NT2/D1 (cell line): ENCODE data around the gene CAV2.

Experiments used
- SUZ12 ChIP-seq: IDR thresholded peaks from 2 replicates; pipeline ENCODE4 v1.6.1; 2011; ENCODE audit not compliant: insufficient read length, insufficient read depth; ENCODE audit errors: extremely low read depth
- YY1 ChIP-seq: IDR thresholded peaks from 2 replicates; pipeline ENCODE4 v1.6.1; 2011; ENCODE audit not compliant: insufficient read length, insufficient read depth

DNA sequence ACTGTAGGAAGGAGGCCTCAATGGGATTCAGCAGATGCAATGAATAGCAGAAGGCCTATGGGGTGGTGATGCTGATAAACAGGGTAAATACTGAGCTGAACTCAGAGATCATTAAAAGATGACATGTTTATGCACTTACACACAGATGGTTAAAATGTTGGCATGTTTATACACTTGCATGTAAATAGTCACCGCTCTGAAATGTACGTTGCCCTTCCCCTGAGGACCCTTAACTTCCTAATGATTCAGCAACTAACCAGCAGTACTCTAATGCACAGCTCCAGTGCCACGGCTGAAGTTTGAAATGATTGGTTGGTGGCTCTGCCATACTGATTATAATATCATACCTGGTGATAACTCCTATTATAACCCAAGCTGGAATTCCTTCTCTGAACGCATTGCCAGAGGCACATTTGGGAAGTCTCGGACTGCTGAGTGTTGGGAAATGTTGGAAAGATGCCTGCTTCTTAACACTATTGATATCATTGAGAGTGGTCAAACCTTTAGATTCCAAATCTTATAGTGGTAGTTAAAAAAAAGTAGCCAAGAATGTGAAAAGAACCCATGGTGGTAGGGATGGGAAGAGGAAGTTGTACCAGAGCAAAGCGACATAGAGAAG, 21.6 kb downstream of the CAV2 start:
- TF ChIP-seq YY1 (no peak), SUZ12 (no peak)
